GM12873 (cell line): ENCODE data around the gene DPEP3.

Experiments
- TF ChIP-seq, protein P1 (sequence below): IDR thresholded peaks from 2 replicates; pipeline ENCODE4 v1.5.1; 2012; ENCODE audit warnings: low read depth, mild to moderate bottlenecking, moderate library complexity, low read length, control low read depth; ENCODE audit not compliant: insufficient read depth; ENCODE audit errors: missing control alignments

DPEP3 gene

DNA sequence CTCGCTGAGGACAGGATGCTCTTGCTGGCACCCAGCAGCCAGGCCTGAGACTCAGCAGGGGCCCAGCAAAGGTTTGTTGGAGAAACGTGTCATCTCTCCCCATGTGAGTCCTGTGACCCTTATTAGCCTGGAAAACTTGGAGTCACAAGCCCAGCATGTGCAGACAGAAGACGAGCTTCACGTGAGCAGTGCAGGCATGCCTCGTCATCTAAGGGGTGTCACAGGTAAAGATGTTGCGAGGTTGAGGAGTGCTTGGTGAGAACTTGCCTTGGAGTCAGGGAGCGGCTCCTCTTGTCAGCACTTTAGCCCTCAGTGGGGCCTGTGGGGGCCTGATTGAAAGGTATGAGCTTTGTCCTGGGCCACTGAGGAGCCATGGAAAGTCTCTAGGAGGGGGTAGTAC is 46.5 kb downstream of the DPEP3 start:
- TF ChIP-seq, protein P1, sequence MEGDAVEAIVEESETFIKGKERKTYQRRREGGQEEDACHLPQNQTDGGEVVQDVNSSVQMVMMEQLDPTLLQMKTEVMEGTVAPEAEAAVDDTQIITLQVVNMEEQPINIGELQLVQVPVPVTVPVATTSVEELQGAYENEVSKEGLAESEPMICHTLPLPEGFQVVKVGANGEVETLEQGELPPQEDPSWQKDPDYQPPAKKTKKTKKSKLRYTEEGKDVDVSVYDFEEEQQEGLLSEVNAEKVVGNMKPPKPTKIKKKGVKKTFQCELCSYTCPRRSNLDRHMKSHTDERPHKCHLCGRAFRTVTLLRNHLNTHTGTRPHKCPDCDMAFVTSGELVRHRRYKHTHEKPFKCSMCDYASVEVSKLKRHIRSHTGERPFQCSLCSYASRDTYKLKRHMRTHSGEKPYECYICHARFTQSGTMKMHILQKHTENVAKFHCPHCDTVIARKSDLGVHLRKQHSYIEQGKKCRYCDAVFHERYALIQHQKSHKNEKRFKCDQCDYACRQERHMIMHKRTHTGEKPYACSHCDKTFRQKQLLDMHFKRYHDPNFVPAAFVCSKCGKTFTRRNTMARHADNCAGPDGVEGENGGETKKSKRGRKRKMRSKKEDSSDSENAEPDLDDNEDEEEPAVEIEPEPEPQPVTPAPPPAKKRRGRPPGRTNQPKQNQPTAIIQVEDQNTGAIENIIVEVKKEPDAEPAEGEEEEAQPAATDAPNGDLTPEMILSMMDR: no peak

DNA sequence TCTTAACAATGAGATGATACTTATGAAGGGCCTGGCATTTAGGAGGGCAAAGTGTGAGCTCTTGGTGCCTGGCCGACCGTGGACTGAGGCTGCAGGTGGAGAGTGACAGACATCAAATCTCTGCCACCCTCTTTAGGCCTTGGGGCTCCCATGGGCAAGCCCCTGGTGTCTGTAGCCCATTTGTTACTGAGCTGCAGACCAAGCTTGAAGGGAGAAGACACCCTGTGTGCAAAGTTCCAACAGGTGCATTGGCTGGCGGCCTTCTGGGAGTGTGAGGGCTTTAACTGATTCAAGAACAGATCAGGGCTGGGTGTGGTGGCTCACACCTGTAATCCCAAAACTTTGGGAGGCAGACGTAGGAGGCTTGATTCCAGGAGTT is 47.8 kb downstream of the DPEP3 start:
- TF ChIP-seq, protein P1: no peak

DNA sequence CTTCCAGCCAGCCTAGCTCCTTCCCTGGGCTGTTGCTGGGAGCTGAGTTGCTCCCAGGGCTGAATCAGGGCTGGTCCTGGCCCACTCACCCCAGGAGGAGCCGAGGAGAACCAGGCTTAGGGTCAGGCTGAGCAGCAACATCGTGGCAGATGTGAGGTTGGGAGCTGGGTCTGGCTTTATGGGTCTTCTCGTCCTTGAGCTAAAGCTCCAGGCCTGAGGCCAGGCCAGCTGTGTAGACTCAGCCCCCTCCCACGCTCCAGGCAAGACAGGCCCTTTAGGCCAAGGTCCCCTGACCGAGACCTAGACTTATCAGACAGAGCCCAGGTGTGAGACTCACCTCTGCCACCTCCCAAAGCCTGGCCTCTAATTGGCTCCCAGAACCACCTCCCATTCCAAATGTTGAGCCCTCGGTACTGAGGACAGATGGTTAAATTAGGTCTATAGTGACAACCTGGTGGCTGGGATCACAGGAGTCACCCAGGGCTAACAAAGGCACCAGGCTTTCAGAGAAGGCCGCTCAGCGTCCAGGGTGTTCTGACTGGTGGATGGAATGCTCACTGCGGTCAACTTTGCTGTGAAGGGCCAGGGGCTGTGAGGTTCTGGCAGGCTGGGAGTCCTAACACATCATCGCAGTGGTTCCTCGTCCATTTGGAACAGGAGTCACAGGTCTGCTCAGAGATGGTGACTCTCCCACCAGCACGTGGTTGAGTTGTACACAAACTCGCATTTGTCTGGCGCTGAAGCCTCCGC is 48.4 kb downstream of the DPEP3 start, which contains the start of gene CTRL:
Gene CTRL (minus strand): TSS at position 151 of the 750 bp plus-strand sequence. CDS start 10 bp downstream, at position 141.
- TF ChIP-seq, protein P1: no peak

DNA sequence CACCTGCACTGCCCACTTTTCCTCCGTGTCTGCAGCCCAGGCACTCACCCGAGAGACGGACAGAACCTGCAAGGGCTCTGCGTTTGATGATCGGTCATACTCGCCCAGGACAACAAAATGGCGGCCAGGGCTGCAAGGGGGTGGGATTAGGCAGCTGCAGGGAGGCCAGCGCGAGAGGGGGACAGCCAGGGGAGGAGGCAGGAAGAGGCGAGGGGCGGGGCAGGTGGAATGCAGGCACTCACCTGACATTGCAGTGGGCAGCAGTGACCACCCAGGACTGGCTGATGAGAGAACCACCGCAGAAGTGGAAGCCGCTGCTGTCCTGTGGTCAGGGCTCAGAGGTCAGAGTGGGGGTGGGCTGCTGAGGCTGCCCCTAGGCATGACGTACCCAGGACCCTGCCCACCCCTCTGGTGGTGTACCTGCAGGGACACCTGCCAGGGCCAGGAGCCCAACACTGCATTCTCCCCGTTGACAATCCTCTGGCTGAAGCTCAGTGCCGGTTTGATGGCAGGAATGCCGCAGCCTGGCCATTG is 49.6 kb downstream of the DPEP3 start:
- TF ChIP-seq, protein P1: no peak

DNA sequence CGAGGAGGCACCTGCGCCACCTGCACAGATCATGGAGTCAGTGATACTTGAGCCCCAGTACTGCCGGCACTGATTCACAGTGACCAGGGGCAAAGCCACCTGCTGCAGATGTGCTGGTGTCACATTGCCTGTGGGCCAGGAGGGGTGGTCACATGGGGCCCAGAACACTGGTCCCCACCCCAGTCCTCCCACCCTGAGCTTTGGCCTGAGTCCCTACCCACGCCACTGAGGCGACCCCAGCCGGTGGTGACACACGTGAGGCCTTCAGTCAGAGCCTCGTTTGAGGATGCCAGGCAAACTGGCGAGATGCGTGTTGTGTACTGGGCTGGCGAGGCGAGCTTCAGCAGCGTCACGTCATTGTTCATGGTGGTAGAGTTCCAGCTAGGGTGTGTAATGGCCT is 50.1 kb downstream of the DPEP3 start:
- TF ChIP-seq, protein P1: no peak

DNA sequence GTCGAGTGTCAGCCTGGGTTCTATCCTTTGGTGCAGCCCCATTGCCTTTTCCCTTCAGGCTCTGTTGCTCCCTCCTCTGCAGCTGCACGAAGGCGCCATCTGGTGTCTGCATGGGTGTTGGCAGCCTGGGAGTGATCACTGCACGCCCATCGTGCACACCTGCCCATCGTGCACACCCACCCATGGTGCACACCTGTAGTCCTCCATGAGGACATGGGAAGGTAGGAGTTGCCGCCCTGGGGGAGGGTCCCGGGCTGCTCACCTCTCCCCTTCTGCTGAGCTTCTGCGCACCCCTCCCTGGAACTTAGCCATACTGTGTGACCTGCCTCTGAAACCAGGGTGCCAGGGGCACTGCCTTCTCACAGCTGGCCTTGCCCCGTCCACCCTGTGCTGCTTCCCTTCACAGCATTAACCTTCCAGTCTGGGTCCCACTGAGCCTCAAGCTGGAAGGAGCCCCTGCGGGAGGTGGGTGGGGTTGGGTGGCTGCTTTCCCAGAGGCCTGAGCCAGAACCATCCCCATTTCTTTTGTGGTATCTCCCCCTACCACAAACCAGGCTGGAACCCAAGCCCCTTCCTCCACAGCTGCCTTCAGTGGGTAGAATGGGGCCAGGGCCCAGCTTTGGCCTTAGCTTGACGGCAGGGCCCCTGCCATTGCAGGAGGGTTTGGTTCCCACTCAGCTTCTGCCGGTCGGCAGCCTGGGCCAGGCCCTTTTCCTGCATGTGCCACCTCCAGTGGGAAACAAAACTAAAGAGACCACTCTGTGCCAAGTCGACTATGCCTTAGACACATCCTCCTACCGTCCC is 51.5 kb downstream of the DPEP3 start:
- TF ChIP-seq, protein P1: peak; percentile 98

DNA sequence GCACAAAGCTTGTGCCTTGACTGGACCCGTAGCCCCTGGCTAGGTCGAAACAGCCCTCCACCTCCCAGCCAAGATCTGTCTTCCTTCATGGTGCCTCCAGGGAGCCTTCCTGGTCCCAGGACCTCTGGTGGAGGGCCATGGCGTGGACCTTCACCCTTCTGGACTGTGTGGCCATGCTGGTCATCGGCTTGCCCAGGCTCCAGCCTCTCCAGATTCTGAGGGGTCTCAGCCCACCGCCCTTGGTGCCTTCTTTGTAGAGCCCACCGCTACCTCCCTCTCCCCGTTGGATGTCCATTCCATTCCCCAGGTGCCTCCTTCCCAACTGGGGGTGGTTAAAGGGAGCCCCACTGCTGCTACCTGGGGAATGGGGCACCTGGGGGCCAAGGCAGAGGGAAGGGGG is 52.2 kb downstream of the DPEP3 start:
- TF ChIP-seq, protein P1: no peak
